ENCODE results near the gene TRPM2.

TRPM2 gene

DNA sequence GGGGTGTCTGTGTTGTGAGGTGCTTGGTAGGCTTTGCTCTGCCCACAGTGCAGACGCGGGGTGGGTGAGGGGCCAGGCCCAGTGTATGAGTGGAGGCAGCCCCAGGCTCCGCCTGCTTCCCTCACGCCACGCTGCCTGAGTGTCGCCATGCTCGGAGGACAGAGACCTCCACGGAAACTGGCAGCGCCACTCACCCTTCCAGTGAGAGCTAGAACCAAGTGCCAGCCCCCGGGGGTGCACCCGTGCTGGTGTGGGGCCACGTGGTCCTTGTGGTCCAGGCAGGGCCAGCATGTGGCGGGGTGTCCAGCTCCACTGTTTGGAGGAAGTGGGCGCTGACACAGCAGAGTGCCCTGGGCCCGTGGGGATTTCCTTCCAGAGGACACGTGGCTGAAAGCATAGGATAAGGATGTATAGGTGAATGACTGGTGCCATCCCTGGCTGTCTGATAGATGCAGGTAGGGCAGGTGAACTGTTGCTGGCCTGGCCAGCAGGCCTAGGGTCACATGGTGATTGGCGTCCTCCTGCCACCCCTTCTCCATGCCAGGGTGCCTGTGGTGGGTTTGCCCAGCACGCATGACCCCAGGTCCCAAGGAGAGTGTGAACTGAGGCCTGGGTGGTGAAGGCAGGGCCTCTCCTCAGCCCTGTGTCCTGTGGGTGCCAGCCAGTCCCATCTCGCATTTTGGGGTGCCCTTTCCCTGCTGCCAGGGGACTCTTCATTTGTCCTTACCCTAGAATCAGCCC lies 105.7 kb downstream of the TRPM2 start:
- H3K4me3 Mint-ChIP-seq: no peak overlapping the region
- no peaks in the 10 kb centered on the region for H3K4me1 Mint-ChIP-seq (ENCODE audit: low read depth)
- no peaks in the 10 kb centered on the region for H3K9me3 Mint-ChIP-seq
- H3K27me3 Mint-ChIP-seq: peaks cover 4% of the 10 kb centered on the region
- no peaks in the 10 kb centered on the region for H3K36me3 Mint-ChIP-seq (ENCODE audit: low read depth)
- no peak overlapping the region for H3K27ac Mint-ChIP-seq

DNA sequence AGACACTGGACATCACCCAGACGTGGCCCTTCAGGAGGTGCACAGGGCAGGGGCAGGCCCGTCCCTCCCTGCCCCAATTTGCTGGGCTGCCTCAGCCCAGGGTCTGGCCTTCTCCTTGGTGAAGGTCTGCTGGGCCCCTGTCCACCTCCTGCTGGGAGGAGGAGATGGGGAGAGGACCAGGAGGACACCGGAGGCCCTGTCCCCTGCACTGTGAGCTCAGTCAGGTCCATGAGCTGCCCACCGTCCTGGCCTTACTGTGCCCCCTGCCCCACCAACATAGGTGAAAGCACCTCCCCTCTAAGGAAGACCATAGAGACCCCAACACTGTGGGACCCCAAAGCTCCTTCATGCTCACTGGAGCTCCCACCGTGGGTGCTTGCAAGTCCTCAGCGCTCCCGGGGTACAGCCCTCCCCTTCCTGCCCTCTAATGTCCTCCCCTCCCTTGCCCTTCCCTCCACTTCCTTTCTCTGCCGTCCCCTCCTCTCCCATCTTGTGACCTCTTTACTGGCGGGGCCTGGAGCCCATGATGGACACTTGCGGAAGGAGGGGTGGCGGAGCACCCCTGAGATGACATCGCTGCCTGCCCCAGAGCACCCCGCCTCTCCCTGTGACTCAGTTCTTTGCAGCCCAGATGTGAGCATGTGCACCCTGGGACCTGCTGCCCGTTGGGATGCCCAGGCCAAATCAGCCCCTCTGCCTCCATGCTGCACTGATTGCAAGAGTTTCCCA lies 106.5 kb downstream of the TRPM2 start:
- no peak overlapping the region for H3K4me3 Mint-ChIP-seq
- no peaks in the 10 kb centered on the region for H3K36me3 Mint-ChIP-seq (ENCODE audit: low read depth)
- H3K9me3 Mint-ChIP-seq: no peaks in the 10 kb centered on the region
- no peak overlapping the region for H3K27ac Mint-ChIP-seq
- H3K4me1 Mint-ChIP-seq (ENCODE audit: low read depth): no peaks in the 10 kb centered on the region
- no peaks in the 10 kb centered on the region for H3K27me3 Mint-ChIP-seq

DNA sequence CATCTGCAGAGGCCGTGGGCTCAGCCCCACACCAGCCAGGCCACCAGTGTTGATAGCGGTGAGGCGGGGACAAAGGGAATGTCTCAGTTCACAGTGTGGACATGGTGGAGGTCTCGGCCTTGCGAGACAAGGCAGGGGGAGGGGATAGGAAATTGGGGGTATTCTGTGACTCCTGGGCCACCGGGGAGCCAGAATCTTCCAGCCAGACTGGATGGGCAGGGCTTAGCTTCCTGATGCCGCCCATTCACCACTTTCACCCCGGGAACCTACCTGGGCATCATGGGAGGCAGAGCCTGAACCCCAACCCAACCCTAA lies 107.0 kb downstream of the TRPM2 start:
- H3K36me3 Mint-ChIP-seq (ENCODE audit: low read depth): no peaks in the 10 kb centered on the region
- no peaks in the 10 kb centered on the region for H3K27me3 Mint-ChIP-seq
- H3K4me1 Mint-ChIP-seq (ENCODE audit: low read depth): no peaks in the 10 kb centered on the region
- H3K27ac Mint-ChIP-seq: no peak overlapping the region
- H3K4me3 Mint-ChIP-seq: no peak overlapping the region
- no peaks in the 10 kb centered on the region for H3K9me3 Mint-ChIP-seq

DNA sequence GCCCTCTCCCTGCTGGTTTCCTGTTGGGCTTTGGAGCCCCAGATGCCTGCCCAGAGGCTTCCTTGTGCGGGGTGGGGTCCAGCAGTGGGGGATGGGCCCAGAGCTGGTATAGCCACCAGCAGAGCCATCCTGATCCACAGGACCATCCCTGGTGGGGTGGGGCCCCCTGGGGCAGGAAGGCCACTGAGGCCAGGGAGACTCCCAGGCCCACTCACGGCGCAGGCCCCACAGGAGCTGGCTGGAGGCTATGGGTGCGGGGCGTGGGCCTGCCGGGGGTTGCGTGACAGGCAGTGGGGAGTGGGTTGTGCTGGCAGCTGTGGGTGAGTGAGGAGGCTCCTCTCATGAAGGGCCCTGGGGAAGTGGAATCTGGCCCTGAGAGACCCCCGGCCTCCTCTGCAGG lies 107.6 kb downstream of the TRPM2 start:
- Mint-ChIP-seq H3K9me3 (no peaks in the 10 kb centered on the region), H3K4me1 (ENCODE audit: low read depth) (no peaks in the 10 kb centered on the region), H3K4me3 (no peak overlapping the region), H3K27ac (no peak overlapping the region), H3K36me3 (ENCODE audit: low read depth) (no peaks in the 10 kb centered on the region), H3K27me3 (no peaks in the 10 kb centered on the region)

DNA sequence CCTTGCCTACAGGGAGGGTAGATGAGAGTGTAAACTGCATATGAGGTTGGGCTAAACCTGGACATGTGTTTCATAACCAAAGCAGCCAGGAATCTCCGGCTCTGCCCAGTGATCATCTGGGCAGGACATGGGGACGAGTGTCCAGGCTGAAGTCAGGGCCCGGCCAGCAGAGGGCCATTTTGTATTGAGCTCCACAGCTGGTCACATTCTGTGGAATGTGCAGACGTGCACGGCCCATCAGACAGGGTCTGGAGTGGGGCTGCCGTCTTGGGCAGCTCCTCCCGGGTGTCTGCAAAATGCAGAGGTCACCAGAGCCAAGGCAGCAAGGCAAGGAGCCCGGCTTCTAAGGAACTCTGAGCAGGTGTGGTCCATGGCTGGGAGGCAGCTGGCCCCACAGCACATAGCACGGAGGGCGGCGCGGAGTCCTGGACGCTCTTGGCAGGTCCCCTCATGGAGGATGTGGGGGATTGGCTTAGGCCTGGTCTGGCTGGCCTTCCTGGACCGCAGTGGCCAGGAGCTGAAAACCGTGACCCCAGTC lies 108.1 kb downstream of the TRPM2 start:
- no peaks in the 10 kb centered on the region for H3K4me1 Mint-ChIP-seq (ENCODE audit: low read depth)
- no peaks in the 10 kb centered on the region for H3K9me3 Mint-ChIP-seq
- H3K27ac Mint-ChIP-seq: no peak overlapping the region
- H3K27me3 Mint-ChIP-seq: no peaks in the 10 kb centered on the region
- H3K4me3 Mint-ChIP-seq: no peak overlapping the region
- H3K36me3 Mint-ChIP-seq (ENCODE audit: low read depth): no peaks in the 10 kb centered on the region

DNA sequence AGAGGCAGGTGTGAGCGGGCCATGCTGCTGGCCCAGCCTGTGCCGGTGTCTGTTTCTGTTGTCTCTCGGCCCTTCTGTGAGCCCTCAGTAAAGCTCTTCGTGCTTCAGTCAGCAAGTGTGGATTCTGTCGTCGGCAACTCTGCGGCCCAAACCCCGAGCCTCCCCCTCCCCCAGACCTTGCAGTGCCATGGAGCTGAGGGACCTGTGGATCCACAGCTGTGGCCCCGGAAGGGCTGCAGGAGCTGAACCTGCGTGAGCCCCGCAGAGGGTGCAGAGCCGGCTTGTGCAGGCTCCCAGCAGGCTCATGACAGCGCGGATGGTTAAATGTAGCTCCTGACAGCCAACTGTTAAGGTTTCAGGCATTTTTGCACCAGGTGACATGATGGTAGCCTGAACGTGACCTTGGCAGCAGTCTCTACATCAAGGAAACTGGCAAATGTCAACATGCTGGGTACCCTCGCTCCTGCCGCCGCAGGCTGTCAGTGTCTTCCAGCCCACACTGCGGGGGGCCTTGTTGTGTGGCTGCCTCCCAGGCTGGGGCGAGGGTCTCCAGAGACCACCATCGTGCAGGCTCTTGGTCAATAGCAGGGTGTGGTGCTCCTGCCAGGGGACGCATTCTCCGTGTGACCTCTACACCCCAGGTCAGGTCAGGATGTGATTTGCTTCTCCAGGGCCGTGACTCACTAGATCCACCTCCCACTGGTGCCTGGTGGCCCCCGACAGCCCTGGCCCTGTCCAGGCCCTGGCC lies 108.8 kb downstream of the TRPM2 start:
- no peaks in the 10 kb centered on the region for H3K27me3 Mint-ChIP-seq
- no peak overlapping the region for H3K27ac Mint-ChIP-seq
- H3K9me3 Mint-ChIP-seq: no peaks in the 10 kb centered on the region
- H3K4me3 Mint-ChIP-seq: no peak overlapping the region
- H3K4me1 Mint-ChIP-seq (ENCODE audit: low read depth): no peaks in the 10 kb centered on the region
- no peaks in the 10 kb centered on the region for H3K36me3 Mint-ChIP-seq (ENCODE audit: low read depth)

DNA sequence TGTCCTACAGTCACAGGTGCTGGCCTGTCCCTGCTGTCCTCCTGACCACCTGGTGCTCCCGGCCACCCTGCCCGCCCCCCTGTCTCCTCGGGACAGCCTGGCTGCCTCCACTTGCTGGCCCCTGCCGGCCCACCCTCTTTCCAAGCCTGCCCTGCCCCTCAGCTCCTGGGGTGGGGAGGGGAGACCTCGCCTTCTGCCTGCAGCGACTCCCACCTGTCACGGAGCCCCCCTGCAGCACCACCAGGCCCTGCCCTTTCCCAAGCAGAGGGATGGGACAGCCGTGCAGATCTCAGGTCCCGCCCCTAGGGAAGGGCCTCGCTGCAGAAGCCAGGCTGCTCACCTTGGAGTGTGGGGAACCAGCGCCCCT lies 109.4 kb downstream of the TRPM2 start:
- H3K27ac Mint-ChIP-seq: no peak overlapping the region

DNA sequence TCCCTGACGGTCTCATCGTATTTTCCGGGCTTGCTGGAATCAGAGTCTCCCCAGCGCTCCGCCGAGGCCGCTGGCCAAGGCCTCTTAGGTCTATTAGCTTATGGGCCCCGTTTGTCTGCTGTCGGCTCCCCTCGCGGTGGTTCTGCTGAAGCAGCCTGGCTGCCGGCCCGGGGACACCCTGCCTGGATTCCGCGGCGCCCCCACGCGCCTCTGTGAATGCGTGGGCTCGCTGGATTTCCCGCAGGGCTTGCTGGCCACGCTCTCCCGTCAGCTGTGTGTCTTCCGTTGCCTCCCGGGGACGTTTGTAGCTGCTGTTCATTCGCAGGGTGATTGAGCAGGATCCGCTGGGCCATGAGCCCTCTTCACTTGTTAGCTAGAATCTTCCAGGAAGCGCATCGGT lies 110.3 kb downstream of the TRPM2 start:
- H3K9me3 Mint-ChIP-seq: no peaks in the 10 kb centered on the region
- H3K4me1 Mint-ChIP-seq (ENCODE audit: low read depth): no peaks in the 10 kb centered on the region
- H3K27me3 Mint-ChIP-seq: no peaks in the 10 kb centered on the region
- no peak overlapping the region for H3K4me3 Mint-ChIP-seq
- no peaks in the 10 kb centered on the region for H3K36me3 Mint-ChIP-seq (ENCODE audit: low read depth)
- H3K27ac Mint-ChIP-seq: no peak overlapping the region

More for the DNA sequence above, 109.4 kb downstream of the TRPM2 start:
- no peaks in the 10 kb centered on the region for H3K27me3 Mint-ChIP-seq
- H3K36me3 Mint-ChIP-seq (ENCODE audit: low read depth): no peaks in the 10 kb centered on the region
- H3K4me1 Mint-ChIP-seq (ENCODE audit: low read depth): no peaks in the 10 kb centered on the region
- no peak overlapping the region for H3K4me3 Mint-ChIP-seq
- no peaks in the 10 kb centered on the region for H3K9me3 Mint-ChIP-seq

DNA sequence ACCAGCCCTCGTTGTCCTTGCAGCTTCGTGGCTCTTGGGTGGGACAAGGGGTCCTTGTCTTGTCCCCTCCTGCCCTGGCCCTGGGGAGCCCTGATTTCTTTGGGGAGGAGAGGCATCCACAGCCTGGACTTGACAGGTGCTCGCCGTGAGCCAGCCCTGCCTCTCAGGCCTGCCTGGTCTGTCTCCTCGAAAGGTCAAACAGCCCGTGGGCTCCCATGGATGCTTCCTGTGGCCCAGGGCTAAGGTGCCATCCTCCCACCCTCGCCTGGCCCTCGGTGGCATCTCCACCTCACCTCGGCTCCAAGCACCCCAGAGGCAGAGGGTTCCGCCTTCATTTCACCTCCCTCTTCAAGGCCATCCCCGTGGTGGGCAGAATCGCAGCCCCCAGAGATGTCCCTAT lies 110.9 kb downstream of the TRPM2 start:
- no peaks in the 10 kb centered on the region for H3K9me3 Mint-ChIP-seq

DNA sequence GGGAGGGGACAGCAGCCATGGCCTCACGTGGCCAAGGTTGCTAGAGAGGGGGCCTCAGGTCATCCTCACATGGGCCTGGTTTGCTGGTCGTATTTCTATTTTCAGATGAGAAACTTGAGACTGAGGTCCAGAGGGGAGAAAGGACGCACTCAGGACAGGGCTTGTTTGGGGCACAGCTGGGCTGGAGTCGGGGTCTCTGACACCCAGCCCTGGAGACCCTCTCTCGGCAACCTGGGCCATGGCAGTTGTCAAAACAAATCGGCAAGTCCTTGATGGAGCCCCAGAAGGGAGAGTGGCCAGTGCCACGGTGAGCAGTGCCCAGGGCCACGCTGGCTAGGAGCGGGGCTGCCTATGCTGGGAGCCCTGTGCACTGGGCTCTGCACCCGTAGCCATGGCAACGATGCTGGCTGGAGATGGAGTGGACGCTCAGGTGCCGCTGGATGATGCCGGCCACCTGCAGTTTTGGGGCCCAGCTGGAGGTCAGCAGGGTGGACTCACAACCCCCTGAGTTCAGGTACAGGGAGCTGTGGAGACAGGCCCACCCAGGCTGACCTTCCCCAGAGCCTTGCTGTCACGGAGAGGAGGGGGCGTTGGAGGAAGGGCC lies 113.0 kb downstream of the TRPM2 start:
- Mint-ChIP-seq H3K27ac (no peak overlapping the region), H3K36me3 (ENCODE audit: low read depth) (no peaks in the 10 kb centered on the region)

More for the DNA sequence above, 110.9 kb downstream of the TRPM2 start:
- H3K27me3 Mint-ChIP-seq: no peaks in the 10 kb centered on the region
- no peak overlapping the region for H3K4me3 Mint-ChIP-seq
- no peak overlapping the region for H3K27ac Mint-ChIP-seq
- no peaks in the 10 kb centered on the region for H3K4me1 Mint-ChIP-seq (ENCODE audit: low read depth)
- no peaks in the 10 kb centered on the region for H3K36me3 Mint-ChIP-seq (ENCODE audit: low read depth)

DNA sequence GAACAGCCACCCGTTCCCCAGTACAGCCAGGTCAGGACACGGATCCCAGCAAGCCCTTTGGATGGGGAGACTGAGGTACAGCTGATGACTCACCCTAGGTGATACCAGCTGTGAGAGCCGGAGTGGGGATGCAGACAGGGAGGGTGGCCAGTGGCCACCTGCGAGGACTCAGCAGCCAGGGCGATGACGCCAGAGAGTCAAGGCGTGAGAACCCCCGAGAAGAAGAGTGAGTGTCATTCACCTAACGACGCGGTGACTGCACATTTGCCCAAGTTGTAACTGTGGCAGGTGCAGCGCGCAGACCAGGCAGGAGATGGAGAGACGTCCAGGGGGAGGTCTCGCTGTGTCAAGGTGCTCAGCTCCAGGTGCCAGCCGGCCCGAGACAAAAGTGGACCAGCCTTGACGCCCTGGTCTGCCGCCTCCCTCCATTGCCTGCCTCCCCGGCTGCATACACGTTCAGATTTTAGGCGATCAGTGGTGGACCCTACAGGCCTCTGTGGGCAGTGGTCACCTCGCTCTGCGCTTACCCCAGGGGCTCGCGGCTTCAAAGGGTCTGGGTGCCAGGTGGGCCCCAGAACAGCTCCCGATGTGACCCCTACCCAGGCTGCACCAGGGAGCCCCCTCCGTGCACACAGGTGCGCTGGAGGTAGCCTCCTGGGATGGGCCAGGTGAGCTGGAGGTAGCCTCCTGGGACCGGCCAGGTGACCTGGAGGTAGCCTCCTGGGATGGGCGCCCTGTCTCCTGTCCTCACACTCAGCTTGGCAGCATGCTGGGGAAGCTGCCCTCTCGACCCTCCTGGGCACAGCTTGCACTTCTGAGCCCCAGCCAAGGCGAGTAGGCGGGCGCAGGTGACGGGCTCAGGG lies 113.8 kb downstream of the TRPM2 start:
- Mint-ChIP-seq H3K4me1 (ENCODE audit: low read depth) (no peaks in the 10 kb centered on the region), H3K4me3 (no peak overlapping the region), H3K9me3 (no peaks in the 10 kb centered on the region), H3K36me3 (ENCODE audit: low read depth) (no peaks in the 10 kb centered on the region), H3K27ac (no peak overlapping the region), H3K27me3 (no peaks in the 10 kb centered on the region)

More for the DNA sequence above, 113.0 kb downstream of the TRPM2 start:
- no peak overlapping the region for H3K4me3 Mint-ChIP-seq
- H3K9me3 Mint-ChIP-seq: no peaks in the 10 kb centered on the region
- no peaks in the 10 kb centered on the region for H3K27me3 Mint-ChIP-seq
- H3K4me1 Mint-ChIP-seq (ENCODE audit: low read depth): no peaks in the 10 kb centered on the region

DNA sequence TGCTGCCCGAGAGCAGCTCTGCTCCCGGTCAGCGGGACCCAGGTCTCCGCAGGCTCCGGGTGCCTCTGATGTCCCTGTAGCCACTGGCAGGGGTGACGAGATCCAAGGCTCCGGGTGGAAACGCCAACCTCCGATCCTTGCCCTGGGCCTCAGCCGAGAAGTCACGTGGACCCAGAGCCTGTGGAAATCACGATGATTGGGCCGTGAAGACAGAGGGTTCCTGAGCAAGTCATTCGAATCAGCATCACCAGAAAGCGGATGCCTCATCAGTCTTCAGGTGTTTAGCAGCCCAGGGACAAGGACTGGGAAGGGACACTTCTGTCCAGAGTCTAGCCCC lies 114.4 kb downstream of the TRPM2 start:
- no peaks in the 10 kb centered on the region for H3K36me3 Mint-ChIP-seq (ENCODE audit: low read depth)
- no peak overlapping the region for H3K4me3 Mint-ChIP-seq
- no peaks in the 10 kb centered on the region for H3K27me3 Mint-ChIP-seq
- no peak overlapping the region for H3K27ac Mint-ChIP-seq
- H3K9me3 Mint-ChIP-seq: no peaks in the 10 kb centered on the region
- H3K4me1 Mint-ChIP-seq (ENCODE audit: low read depth): no peaks in the 10 kb centered on the region

DNA sequence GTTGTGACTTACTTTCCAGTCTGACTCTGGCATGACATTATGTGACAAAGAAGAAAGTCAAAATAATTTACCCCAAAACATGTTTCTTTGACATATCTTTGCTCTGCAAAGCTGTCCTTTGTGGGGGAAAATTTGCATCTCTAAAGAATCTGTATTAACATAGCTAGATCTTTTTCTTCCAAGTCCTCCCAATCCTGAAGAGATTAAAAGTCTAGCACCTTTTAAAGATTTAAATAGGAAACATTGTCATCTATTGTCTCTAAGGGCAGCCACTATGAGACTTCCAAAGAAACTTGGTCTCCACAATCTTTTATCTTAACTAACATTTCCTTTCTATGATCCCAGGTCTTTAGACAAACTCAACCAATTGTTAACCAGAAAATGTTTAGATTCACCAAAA lies 117.9 kb downstream of the TRPM2 start:
- no peaks in the 10 kb centered on the region for H3K36me3 Mint-ChIP-seq (ENCODE audit: low read depth)
- H3K4me3 Mint-ChIP-seq: no peak overlapping the region
- H3K9me3 Mint-ChIP-seq: no peaks in the 10 kb centered on the region
- H3K4me1 Mint-ChIP-seq (ENCODE audit: low read depth): no peaks in the 10 kb centered on the region
- no peaks in the 10 kb centered on the region for H3K27me3 Mint-ChIP-seq
- H3K27ac Mint-ChIP-seq: no peak overlapping the region

DNA sequence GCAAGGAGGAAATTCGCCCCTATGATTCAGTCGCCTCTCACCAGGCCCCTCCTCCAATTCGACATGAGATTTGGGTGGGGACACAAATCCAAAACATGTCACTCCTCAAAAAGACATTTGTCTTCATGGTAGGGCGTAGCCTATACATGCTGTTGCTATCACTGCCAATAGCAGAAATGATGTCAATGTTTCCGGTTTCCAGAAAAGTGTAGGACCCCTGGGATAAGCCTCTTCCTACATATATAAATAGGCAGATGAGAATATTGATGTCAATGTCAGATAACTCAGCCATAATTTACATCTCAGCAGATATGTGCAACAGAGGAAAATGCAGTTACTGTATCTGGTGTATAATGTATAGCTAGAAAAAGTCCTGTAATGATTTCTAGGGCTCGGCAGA lies 118.6 kb downstream of the TRPM2 start:
- Mint-ChIP-seq H3K9me3 (no peaks in the 10 kb centered on the region), H3K36me3 (ENCODE audit: low read depth) (no peaks in the 10 kb centered on the region), H3K27ac (no peak overlapping the region), H3K4me3 (no peak overlapping the region), H3K27me3 (no peaks in the 10 kb centered on the region), H3K4me1 (ENCODE audit: low read depth) (no peaks in the 10 kb centered on the region)
